Suprapubic skin (tissue), 4 donors: ENCODE data around the gene PDE5A.

Experiments used
- POLR2A ChIP-seq, 2 donors: fragments of 450-650 bp; IDR thresholded peaks; one replicate each; pipeline ENCODE4 v1.6.1; 2017; ENCODE audit warnings: antibody characterized with exemption in 2 of 2, mild to moderate bottlenecking in 2 of 2, moderate library complexity in 2 of 2
- POLR2AphosphoS5 ChIP-seq, 3 donors: sonication (generic); formaldehyde crosslinking; IDR thresholded peaks; one replicate each; pipeline ENCODE4 v1.6.1; 2017; ENCODE audit warnings: antibody characterized with exemption in 3 of 3
- TF ChIP-seq, protein P1 (sequence below), 2 donors: fragments of 200-600 bp in 1 of 2; fragments of 450-650 bp in 1 of 2; sonication (generic) in 1 of 2; IDR thresholded peaks; one replicate each; pipeline ENCODE4 v1.5.1; 2016 to 2019; ENCODE audit warnings: antibody characterized with exemption in 2 of 2, mild to moderate bottlenecking in 1 of 2, moderate library complexity in 1 of 2

DNA sequence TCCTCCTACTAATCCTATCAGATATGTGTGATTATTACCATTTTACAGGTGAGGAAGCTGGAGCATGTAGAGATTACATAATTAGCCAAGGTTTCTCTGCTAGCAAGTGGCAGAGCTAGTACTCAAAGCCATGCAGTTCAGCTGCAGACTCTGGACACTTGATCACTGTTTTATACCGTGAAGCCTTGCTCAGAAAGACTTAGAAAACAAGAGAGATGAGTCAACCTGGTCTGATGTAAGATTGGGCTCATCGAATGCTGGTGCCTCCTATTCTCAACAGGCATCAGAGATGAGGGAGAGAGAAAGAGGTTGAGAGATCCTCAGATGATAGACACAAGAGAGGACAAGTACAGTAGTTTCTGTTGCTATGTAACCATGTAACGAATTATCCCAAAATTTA, 19.0 kb upstream of the PDE5A start:
- no peak for TF ChIP-seq POLR2A (IDR thresholded peaks at IDR 0.05)
- no peak for TF ChIP-seq POLR2AphosphoS5 (IDR thresholded peaks at IDR 0.05)
- TF ChIP-seq, protein P1, sequence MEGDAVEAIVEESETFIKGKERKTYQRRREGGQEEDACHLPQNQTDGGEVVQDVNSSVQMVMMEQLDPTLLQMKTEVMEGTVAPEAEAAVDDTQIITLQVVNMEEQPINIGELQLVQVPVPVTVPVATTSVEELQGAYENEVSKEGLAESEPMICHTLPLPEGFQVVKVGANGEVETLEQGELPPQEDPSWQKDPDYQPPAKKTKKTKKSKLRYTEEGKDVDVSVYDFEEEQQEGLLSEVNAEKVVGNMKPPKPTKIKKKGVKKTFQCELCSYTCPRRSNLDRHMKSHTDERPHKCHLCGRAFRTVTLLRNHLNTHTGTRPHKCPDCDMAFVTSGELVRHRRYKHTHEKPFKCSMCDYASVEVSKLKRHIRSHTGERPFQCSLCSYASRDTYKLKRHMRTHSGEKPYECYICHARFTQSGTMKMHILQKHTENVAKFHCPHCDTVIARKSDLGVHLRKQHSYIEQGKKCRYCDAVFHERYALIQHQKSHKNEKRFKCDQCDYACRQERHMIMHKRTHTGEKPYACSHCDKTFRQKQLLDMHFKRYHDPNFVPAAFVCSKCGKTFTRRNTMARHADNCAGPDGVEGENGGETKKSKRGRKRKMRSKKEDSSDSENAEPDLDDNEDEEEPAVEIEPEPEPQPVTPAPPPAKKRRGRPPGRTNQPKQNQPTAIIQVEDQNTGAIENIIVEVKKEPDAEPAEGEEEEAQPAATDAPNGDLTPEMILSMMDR (IDR thresholded peaks at IDR 0.05) = no peak
